NCI-H2107 (cell line): ENCODE measurements around the gene USPL1.

ENCODE experiments used
- DNase-seq: peaks from one replicate; lab custom pipeline; 2025; lab: John Stamatoyannopoulos, UW

USPL1 gene

GRCh38 chr13:30660796-30661195, 43.1 kb downstream of the USPL1 start:
- DNase-seq = no peak

GRCh38 chr13:30664689-30665275, 47.1 kb downstream of the USPL1 start:
- DNase-seq = no peak

GRCh38 chr13:30665638-30666037, 47.9 kb downstream of the USPL1 start:
- no peak for DNase-seq

- no peak for DNase-seq
Observed at GRCh38 chr13:30666113-30666512, 48.4 kb downstream of the USPL1 start.

GRCh38 chr13:30667014-30667413, 49.3 kb downstream of the USPL1 start:
- no peak for DNase-seq

GRCh38 chr13:30668312-30668711, 50.6 kb downstream of the USPL1 start:
- no peak for DNase-seq

- DNase-seq = no peak
Observed at GRCh38 chr13:30671271-30671815, 53.6 kb downstream of the USPL1 start.

- peak; percentile 66 for DNase-seq
Observed at GRCh38 chr13:30673669-30674521, 56.2 kb downstream of the USPL1 start.

- DNase-seq = no peak
Observed at GRCh38 chr13:30675717-30676116, 58.0 kb downstream of the USPL1 start.

GRCh38 chr13:30676672-30677071, 59.0 kb downstream of the USPL1 start:
- DNase-seq = no peak

- no peak for DNase-seq
Observed at GRCh38 chr13:30679483-30680330, 62.0 kb downstream of the USPL1 start.

GRCh38 chr13:30681843-30682242, 64.1 kb downstream of the USPL1 start:
- DNase-seq = no peak

- DNase-seq = no peak
Observed at GRCh38 chr13:30685320-30685859, 67.7 kb downstream of the USPL1 start.

- no peak for DNase-seq
Observed at GRCh38 chr13:30685987-30686386, 68.3 kb downstream of the USPL1 start.

GRCh38 chr13:30687601-30688000, 69.9 kb downstream of the USPL1 start:
- DNase-seq = no peak

- no peak for DNase-seq
Observed at GRCh38 chr13:30689752-30690151, 72.0 kb downstream of the USPL1 start.

- no peak for DNase-seq
Observed at GRCh38 chr13:30690282-30691188, 72.8 kb downstream of the USPL1 start.

- DNase-seq = no peak
Observed at GRCh38 chr13:30692113-30692512, 74.4 kb downstream of the USPL1 start.

- DNase-seq = no peak
Observed at GRCh38 chr13:30696278-30697176, 78.8 kb downstream of the USPL1 start.
